HG03039 (cell line): ENCODE results near the gene CD82.

Experiments
- ATAC-seq: cut with Tn5 transposase; IDR thresholded peaks from one replicate; pipeline ENCODE4 v1.9.1; 2021; ENCODE audit warnings: mild to moderate bottlenecking, moderate library complexity; ENCODE audit not compliant: unreplicated experiment

CD82 gene, protein sequence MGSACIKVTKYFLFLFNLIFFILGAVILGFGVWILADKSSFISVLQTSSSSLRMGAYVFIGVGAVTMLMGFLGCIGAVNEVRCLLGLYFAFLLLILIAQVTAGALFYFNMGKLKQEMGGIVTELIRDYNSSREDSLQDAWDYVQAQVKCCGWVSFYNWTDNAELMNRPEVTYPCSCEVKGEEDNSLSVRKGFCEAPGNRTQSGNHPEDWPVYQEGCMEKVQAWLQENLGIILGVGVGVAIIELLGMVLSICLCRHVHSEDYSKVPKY

DNA sequence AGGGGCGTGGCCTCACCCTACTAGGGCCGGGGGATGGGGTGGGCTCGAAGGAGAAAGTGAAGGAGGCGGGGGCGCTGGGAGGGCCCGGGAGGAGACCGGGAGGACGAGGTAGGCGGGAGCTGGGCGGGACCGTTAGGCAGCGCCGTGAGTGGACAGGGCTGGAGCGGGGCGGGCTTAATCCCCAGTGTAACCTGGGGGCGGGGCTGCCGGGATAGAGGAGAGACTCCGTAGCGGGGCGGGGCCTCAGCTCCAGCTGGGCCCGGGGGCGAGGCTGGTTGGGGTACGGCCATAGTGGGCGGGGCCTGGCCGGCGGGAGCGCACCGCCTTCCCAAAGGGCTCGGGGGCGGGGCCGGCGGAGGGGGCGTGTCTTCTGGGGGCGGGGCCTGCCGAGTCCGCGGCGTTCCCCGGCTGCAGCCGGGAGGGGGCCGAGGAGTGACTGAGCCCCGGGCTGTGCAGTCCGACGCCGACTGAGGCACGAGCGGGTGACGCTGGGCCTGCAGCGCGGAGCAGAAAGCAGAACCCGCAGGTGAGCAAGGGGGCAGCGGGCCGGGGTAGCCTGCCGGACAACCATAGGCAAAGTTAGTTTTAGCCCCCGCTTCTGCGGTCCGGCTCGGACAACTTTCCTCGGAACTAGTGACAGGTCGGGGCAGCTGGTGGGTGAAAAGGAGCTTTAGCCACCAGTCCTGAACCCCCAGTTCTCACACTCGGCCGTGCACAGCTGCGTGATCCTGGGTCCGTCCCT is at the start of gene CD82:
Gene CD82 (plus strand): TSS at position 453 of the 742 bp plus-strand sequence. CDS start 29,000 bp downstream, outside the sequence.
- ATAC-seq, result peak; percentile 68

DNA sequence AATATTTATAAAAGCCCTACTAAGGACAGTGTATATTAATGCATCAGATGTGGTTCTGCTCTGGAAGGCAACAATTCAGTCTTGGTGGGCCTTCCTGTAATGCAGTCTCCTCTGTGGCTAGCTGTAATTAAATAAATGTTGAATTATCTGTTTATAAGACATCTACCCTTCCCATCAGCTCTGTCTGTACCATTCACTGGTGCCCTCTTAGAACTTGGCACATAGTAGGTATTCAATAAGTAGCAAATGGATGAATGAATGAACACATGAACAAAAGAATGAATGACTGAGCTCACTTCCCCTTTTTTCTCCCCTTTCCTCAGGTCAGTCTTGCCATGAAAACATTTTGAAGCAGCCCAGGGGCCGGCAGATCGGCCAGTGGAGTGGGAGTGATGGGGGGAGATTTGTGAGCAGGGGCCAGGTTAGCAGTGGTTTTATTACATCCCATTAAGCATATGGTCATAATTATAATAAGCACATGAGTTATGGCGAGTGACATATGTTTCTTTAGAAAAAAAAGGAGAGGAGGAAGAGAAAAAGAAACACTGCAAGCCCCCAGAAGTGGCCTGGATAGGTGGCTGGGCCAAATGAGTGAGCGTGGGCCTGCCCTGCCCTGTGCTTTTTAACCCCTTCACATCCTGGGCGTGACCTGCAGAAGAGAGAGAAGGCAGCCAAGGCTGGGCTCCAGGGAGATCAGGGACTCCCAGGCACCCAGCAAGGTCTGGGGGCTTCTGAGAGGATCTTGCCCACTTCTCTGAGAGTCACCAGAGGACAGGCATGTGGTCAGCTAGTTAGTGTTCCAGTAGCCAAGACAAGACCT is 48.6 kb upstream of the CD82 start:
- no peak for ATAC-seq

GRCh38 chr11:44517541-44517940 is 47.9 kb upstream of the CD82 start:
- no peak for ATAC-seq

DNA sequence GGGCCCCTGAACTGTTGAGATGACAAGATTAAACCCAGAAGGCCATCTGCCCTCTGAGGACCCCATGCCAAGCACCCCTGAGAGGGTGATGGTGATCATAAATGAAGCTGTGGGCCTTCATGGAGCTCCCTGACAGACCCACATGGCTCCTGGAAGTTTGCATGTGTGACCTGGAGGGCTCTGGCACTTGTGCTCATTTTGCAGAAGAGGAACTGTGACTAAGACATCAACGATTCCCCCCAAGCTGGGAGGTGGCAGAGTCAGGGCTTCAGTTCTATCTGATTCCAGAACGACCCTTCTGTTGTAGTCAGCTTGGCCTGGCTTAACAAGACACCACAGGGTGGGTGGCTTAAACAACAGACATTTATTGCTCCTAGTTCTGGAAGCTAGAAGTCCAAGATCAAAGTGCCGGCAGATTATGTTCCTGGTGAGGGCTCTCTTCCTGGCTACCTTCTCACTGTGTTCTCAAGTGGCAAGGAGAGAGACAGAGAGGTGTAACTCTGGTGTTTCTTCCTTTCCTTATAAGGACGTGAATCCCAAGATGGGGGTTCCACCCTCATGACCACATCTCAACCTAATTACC is 46.4 kb upstream of the CD82 start:
- ATAC-seq, result no peak

GRCh38 chr11:44519989-44520737 is 45.3 kb upstream of the CD82 start:
- ATAC-seq, result no peak

GRCh38 chr11:44521148-44521547 is 44.3 kb upstream of the CD82 start:
- no peak for ATAC-seq

- ATAC-seq, result no peak
These were observed 43.2 kb upstream of the CD82 start for GRCh38 chr11:44522294-44522693.

DNA sequence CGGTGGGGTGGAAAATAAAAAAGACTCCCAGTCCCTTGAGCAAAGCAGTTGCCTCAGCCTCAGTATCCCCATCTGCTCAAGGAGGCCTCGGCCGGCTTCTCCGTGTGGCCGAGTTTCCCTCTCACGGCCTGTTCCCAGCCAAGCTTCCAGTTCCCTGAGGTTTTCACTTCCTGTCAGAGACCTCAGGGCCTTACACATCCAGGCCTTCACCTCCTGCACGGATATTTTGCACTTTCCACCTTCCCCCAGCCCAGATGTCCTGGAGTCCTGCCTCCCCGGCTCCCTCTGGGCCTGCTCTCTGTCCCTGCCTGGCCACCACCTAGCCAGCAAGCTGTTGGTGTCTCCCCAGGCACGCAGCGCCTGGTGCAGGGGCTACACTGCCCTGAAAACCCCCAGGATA is 41.1 kb upstream of the CD82 start:
- no peak for ATAC-seq

DNA sequence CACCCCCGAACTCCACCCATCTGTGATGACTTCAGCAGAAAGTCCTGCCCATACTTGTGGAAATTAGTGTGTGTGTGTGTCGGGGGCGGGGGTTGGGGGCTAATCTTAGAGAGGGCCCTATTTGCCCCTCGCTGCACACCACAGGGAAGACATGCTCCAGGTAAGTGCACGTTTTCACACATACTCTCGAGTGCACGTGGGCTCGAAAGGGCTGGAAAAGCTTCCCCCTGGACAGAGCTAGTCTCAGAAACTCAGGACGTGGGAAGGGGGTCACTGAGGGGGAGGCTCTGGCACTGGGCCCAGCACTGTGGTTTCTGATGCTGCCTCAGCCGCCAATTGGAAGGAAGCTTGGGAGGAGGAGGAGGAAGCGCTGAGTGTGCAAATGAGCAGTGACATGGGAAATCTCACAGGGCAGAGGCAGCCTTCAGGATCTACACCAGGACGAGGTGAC is 40.7 kb upstream of the CD82 start:
- ATAC-seq, result no peak

GRCh38 chr11:44525473-44526252 is 39.8 kb upstream of the CD82 start:
- no peak for ATAC-seq

GRCh38 chr11:44526438-44526837 is 39.0 kb upstream of the CD82 start:
- no peak for ATAC-seq

DNA sequence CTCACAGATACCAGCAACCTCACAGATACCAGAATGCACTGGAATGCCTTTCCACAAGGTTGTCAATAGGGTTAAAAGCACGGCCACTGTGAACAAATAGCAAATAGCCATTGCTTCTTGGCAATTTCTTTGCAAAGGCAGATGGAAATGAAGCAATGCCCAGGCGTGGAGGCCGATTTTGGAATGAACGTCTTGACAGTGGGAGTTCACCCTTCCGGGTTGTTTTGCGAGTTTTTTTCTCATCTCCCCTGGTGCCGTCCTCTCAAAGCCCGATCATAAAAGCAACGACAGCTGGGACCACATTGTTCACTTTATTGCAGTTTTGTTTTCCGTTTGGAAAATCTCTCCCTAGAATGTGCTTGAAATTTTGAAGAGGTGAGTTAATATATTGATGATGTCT is 38.0 kb upstream of the CD82 start:
- no peak for ATAC-seq

- ATAC-seq, result no peak
These were observed 37.4 kb upstream of the CD82 start for GRCh38 chr11:44528103-44528502.

- ATAC-seq, result no peak
These were observed 36.9 kb upstream of the CD82 start for GRCh38 chr11:44528581-44528980.

DNA sequence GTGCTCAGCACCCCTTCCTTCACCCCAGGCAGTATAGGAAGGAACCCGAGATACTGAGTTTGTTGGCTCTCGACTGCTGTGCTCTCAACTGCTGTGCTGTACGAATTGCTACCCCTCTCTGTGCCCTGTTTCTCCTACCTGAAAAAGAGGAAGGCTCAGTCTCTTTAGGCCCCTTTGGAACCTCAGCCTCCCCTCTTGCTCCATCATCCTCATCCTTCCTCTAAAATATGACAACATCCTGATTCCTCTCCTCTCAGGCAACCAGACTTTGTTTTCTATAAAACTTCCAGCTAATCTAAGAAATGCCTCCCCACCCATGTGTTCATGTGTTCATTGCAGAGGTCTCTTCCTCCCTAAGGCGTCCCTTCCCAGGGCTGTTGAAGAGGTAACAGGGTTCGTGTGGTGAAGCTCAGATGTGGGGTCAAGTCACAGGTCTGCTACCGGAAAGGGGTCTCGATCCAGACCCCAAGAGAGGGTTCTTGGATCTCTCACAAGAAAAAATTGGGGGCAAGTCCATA is 35.5 kb upstream of the CD82 start:
- no peak for ATAC-seq

DNA sequence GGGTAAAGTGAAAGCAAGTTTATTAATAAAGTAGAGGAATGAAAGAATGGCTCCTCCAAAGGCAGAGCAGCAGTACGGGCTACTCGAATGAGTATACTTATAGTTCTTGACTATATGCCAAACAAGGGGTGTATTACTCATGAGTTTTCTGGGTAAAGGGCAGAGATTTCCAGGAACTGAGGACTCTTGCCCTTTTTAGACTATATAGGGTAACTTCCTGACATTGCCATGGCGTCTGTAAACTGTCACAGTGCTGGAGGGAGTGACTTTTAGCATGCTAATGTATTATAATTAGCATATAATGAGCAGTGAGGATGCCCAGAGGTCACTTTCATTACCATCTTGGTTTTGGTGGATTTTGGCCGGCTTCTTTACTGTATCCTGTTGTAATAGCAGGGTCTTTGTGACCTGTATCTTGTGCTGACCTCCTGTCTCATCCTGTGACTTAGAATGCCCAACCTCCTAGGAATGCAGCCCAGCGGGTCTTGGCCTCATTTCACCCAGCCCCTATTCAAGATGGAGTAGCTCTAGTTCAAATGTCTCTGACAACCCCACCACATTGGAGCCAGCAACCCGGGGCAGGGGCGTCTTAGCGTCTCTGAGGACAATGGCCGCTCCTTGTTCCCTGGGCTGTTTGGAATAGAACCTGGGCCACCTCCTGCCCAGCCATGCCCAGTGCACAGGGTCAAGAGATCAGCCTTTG is 34.9 kb upstream of the CD82 start:
- no peak for ATAC-seq

- ATAC-seq, result no peak
These were observed 34.4 kb upstream of the CD82 start for GRCh38 chr11:44531116-44531504.

- no peak for ATAC-seq
These were observed 33.8 kb upstream of the CD82 start for GRCh38 chr11:44531636-44532035.

GRCh38 chr11:44532809-44533208 is 32.7 kb upstream of the CD82 start:
- ATAC-seq, result no peak
